Vagina (tissue), 2 donors: ENCODE measurements around the gene CERKL. TPM values are rescaled to one million over a fixed set of nuclear protein-coding genes. Genes with fewer than 3 reads are reported as not detected.

Experiments used
- DNase-seq, 2 donors: peaks; one replicate each; pipeline ENCODE4 v3.0.0-alpha.2; 2017; ENCODE audit errors: extremely low spot score in 2 of 2
- H3K27ac ChIP-seq: fragments of 200-600 bp; sonication (generic); one replicate; pipeline ENCODE4 v1.5.1; 2019
- H3K27me3 ChIP-seq: fragments of 200-600 bp; sonication (generic); one replicate; pipeline ENCODE4 v1.5.1; 2019
- H3K36me3 ChIP-seq, 2 donors: fragments of 200-600 bp; sonication (generic); one replicate each; pipeline ENCODE4 v1.5.1; 2017 to 2019
- H3K4me1 ChIP-seq: fragments of 200-600 bp; sonication (generic); one replicate; pipeline ENCODE4 v1.5.1; 2019
- H3K4me3 ChIP-seq, 2 donors: fragments of 200-600 bp; sonication (generic); 1 replicate in 1 of 2; 2 replicates in 1 of 2; pipeline ENCODE4 v1.5.1; 2016 to 2019
- H3K9me3 ChIP-seq: fragments of 200-600 bp; sonication (generic); one replicate; pipeline ENCODE4 v1.5.1; 2019
- POLR2A ChIP-seq, 2 donors: fragments of 450-650 bp; IDR thresholded peaks; one replicate each; pipeline ENCODE4 v1.6.1; 2017; ENCODE audit warnings: antibody characterized with exemption in 2 of 2, mild to moderate bottlenecking in 2 of 2, moderate library complexity in 2 of 2
- POLR2AphosphoS5 ChIP-seq, 2 donors: sonication (generic); formaldehyde crosslinking; IDR thresholded peaks; one replicate each; pipeline ENCODE4 v1.9.0; 2017; ENCODE audit warnings: antibody characterized with exemption in 2 of 2, mild to moderate bottlenecking in 2 of 2, low read depth in 1 of 2; ENCODE audit not compliant: insufficient read depth in 1 of 2
- intact Hi-C: fragments of 100-400 bp; cut with DNase I; formaldehyde crosslinking; loops from one replicate; pipeline ENCODE4 v1.15.1; 2023
- total RNA-seq: library from RNA; depleted of rRNA; stranded (reverse); fragments of >200 nt; gene quantifications from one replicate; pipeline ENCODE4 v1.2.3, GENCODE V29; 2016
- TF ChIP-seq, protein P1 (sequence below), 3 experiments: fragments of 450-650 bp in 2 of 3; fragments of 200-600 bp in 1 of 3; sonication (generic) in 1 of 3; IDR thresholded peaks; one replicate each; pipeline ENCODE4 v1.5.1; 2017 to 2019; ENCODE audit warnings: antibody characterized with exemption in 3 of 3, mild to moderate bottlenecking in 2 of 3, moderate library complexity in 2 of 3

Gene CERKL
- total RNA-seq, 1 donor from 2014 or later, result not detected

DNA sequence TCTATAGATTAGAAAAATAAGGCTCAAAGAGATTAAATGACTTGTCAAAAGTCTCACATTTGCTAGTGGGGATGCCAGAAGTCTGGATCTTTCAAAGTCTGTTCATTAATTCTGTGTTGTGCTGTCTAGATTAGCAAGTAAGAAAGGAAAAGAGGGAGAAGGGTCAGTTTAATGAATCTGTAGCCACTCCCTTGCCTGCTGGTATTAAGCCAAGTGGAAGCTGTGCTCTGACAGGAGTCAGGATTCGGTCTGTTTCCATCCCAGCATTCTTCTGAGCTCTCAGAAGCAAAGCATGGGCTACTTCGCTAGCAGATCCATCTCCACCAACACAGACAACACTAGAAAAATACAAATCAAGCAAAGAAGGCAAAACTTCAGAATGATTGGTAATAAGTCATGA, 98.5 kb downstream of the CERKL start:
- no peaks in the 10 kb centered on the region for H3K36me3 ChIP-seq
- H3K9me3 ChIP-seq, result no peaks in the 10 kb centered on the region
- intact Hi-C loops, result no loop called here
- no peak for DNase-seq
- H3K4me1 ChIP-seq, result no peaks in the 10 kb centered on the region
- TF ChIP-seq, protein P1, sequence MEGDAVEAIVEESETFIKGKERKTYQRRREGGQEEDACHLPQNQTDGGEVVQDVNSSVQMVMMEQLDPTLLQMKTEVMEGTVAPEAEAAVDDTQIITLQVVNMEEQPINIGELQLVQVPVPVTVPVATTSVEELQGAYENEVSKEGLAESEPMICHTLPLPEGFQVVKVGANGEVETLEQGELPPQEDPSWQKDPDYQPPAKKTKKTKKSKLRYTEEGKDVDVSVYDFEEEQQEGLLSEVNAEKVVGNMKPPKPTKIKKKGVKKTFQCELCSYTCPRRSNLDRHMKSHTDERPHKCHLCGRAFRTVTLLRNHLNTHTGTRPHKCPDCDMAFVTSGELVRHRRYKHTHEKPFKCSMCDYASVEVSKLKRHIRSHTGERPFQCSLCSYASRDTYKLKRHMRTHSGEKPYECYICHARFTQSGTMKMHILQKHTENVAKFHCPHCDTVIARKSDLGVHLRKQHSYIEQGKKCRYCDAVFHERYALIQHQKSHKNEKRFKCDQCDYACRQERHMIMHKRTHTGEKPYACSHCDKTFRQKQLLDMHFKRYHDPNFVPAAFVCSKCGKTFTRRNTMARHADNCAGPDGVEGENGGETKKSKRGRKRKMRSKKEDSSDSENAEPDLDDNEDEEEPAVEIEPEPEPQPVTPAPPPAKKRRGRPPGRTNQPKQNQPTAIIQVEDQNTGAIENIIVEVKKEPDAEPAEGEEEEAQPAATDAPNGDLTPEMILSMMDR (IDR thresholded peaks at IDR 0.05), result no peak
- TF ChIP-seq POLR2A (IDR thresholded peaks at IDR 0.05) (no peak), POLR2AphosphoS5 (IDR thresholded peaks at IDR 0.05; ENCODE audit: insufficient read depth in 1 of 2, low read depth in 1 of 2) (no peak)
- H3K4me3 ChIP-seq, result no peak overlapping the region
- no peak overlapping the region for H3K27ac ChIP-seq
- H3K27me3 ChIP-seq, result no peaks in the 10 kb centered on the region

DNA sequence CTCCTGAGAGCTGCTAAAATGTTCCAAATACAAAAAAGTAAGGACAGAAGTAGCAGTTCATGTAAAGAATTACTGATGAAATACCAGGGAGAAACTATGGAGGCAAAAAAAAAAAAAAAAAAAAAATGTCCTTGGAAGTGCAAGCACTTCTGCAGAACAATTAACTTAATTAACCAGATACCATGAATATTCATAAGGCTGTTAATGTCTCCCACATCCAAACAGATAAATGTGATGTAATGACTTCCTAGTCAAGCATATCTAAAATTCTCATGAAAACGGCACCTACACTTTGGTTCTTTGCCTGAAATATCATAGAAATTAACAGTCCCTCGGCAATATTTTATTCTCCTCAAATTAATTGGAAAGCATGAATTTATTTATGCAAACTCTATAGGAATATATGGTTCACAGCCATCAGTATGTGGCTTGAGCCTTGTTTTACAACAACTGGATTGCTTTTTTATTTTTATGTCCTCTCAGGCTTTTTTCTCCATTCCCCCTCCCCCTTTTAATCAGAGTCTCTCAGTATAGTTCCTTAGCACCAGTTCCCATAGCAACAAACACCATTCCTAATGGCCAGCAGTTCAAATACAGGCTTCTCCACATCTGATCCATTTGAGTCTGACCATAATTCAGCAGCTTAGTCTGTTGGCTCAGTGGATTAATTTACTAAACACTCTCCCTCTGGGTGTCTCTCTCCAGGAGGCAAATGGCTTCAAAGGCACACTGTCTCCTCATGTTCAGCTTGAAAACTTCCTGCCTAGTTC, 102.7 kb downstream of the CERKL start:
- Histone ChIP-seq H3K4me1 (no peaks in the 10 kb centered on the region), H3K36me3 (no peaks in the 10 kb centered on the region), H3K27ac (no peak overlapping the region), H3K4me3 (no peak overlapping the region), H3K27me3 (no peaks in the 10 kb centered on the region), H3K9me3 (no peaks in the 10 kb centered on the region)
- TF ChIP-seq POLR2A (IDR thresholded peaks at IDR 0.05) (no peak), POLR2AphosphoS5 (IDR thresholded peaks at IDR 0.05; ENCODE audit: insufficient read depth in 1 of 2, low read depth in 1 of 2) (no peak)
- TF ChIP-seq, protein P1 (IDR thresholded peaks at IDR 0.05), result no peak
- intact Hi-C loops, result no loop called here
- no peak for DNase-seq

DNA sequence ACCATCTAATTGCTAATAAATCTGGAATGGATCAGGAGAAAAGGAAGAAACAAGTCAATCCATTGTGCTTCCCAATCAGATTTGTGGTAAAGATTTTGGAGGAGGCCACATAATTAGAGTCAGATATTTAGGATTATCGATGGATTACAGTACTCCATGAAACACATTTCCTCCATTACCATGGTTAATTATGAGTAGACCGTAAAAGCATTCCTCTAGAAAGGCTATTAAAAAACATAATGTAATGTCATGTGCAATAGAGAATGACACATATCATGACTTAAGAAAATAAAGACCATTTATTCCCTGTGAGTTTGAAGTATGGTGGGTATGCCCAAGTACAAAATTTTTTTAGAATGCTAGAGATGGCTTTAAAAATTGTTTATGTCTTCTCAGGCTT, 103.7 kb downstream of the CERKL start:
- no peak overlapping the region for H3K4me3 ChIP-seq
- intact Hi-C loops, result no loop called here
- no peak for DNase-seq
- no peak for TF ChIP-seq POLR2A (IDR thresholded peaks at IDR 0.05)
- TF ChIP-seq, protein P1 (IDR thresholded peaks at IDR 0.05), result no peak
- H3K4me1 ChIP-seq, result no peaks in the 10 kb centered on the region
- no peaks in the 10 kb centered on the region for H3K27me3 ChIP-seq
- H3K9me3 ChIP-seq, result no peaks in the 10 kb centered on the region
- no peak overlapping the region for H3K27ac ChIP-seq
- H3K36me3 ChIP-seq, result no peaks in the 10 kb centered on the region

DNA sequence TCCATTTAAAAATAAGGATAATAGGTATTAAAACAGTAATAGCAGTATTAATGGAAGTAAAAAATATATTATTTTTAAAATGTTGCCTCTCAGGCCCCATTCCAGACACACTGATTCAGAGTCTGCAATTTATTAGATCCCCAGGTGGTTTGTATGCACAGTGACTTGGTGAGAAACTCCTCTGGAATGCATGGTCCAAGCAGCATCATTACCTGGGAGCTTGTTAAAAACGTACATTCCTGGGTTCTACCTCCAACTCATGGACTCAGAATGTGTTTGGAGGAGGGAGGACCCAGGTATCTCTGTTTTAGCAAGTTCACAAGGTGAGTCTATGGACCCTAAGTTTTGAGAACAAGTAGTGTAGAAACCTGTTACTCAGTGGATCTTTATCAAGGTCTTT, 104.1 kb downstream of the CERKL start:
- intact Hi-C loops, result no loop called here
- Histone ChIP-seq H3K4me3 (no peak overlapping the region), H3K9me3 (no peaks in the 10 kb centered on the region), H3K36me3 (no peaks in the 10 kb centered on the region), H3K27me3 (no peaks in the 10 kb centered on the region), H3K27ac (no peak overlapping the region), H3K4me1 (no peaks in the 10 kb centered on the region)
- DNase-seq, result no peak
- TF ChIP-seq, protein P1 (IDR thresholded peaks at IDR 0.05), result no peak
- TF ChIP-seq POLR2A (IDR thresholded peaks at IDR 0.05), result no peak
- TF ChIP-seq POLR2AphosphoS5 (IDR thresholded peaks at IDR 0.05; ENCODE audit: insufficient read depth in 1 of 2, low read depth in 1 of 2), result no peak

DNA sequence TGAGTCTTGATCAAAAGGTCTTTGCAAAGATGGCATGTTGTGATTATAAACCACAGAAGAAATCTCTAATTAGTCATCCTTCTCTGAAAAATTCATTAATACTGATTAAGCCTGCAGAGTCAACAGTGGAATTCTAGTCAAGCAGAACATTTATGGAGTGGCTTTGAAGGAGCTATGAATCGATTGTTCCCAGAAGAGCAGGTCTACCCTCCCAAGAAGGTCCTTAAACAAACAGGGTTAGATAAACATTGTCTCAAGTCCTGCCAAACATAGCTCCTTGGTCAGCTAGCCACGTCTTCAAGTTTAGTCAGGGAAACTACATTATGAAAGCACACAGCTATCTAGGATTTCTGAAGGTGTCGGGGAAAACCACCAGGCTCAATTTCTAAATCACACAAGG, 110.8 kb downstream of the CERKL start:
- no peak overlapping the region for H3K4me3 ChIP-seq
- H3K27me3 ChIP-seq, result no peaks in the 10 kb centered on the region
- H3K36me3 ChIP-seq, result no peaks in the 10 kb centered on the region
- H3K4me1 ChIP-seq, result no peaks in the 10 kb centered on the region
- intact Hi-C loops, result no loop called here
- TF ChIP-seq POLR2AphosphoS5 (IDR thresholded peaks at IDR 0.05; ENCODE audit: insufficient read depth in 1 of 2, low read depth in 1 of 2) (no peak), POLR2A (IDR thresholded peaks at IDR 0.05) (no peak)
- no peaks in the 10 kb centered on the region for H3K9me3 ChIP-seq
- no peak for DNase-seq
- no peak overlapping the region for H3K27ac ChIP-seq
